Neuronal stem cell (in vitro differentiated cells): Measurements from ENCODE around the gene HYAL1. TPM values are rescaled to one million over a fixed set of nuclear protein-coding genes. Genes with fewer than 3 reads are reported as not detected.

Source experiments
- DNase-seq: peaks from one replicate; pipeline ENCODE4 v3.0.0-alpha.2; 2013; ENCODE audit warnings: low spot score
- H2AFZ ChIP-seq: one replicate; pipeline ENCODE4 v1.6.1; 2013; ENCODE audit warnings: mild to moderate bottlenecking, low read length, inconsistent platforms
- H2AK5ac ChIP-seq: 2 replicates; pipeline ENCODE4 v1.6.1; 2013; ENCODE audit warnings: low read depth, mild to moderate bottlenecking, inconsistent platforms, low read length, moderate library complexity, mixed read lengths
- H2BK120ac ChIP-seq: 2 replicates; pipeline ENCODE4 v1.6.1; 2013; ENCODE audit warnings: low read depth, mild to moderate bottlenecking, inconsistent platforms, low read length, moderate library complexity, mixed read lengths
- H2BK12ac ChIP-seq: one replicate; pipeline ENCODE4 v1.6.1; 2013; ENCODE audit warnings: low read length, inconsistent platforms
- H2BK15ac ChIP-seq: 2 replicates; pipeline ENCODE4 v1.6.1; 2013; ENCODE audit warnings: mild to moderate bottlenecking, low read length, inconsistent platforms, mixed read lengths
- H2BK5ac ChIP-seq: one replicate; pipeline ENCODE4 v1.6.1; 2013; ENCODE audit warnings: inconsistent platforms, mild to moderate bottlenecking, low read length, moderate library complexity
- H3K14ac ChIP-seq: one replicate; pipeline ENCODE4 v1.6.1; 2013; ENCODE audit warnings: low read length, inconsistent platforms
- H3K18ac ChIP-seq: 2 replicates; pipeline ENCODE4 v1.6.1; 2013; ENCODE audit warnings: low read length, inconsistent platforms
- H3K23ac ChIP-seq: 2 replicates; pipeline ENCODE4 v1.6.1; 2013; ENCODE audit warnings: low read depth, mild to moderate bottlenecking, mixed read lengths, low read length, inconsistent platforms; ENCODE audit not compliant: poor library complexity
- H3K27ac ChIP-seq: replicated peaks from 3 replicates; pipeline ENCODE4 v1.5.1; 2013; ENCODE audit warnings: low read length, inconsistent platforms
- H3K27me3 ChIP-seq, 3 experiments: 2 replicates each; pipeline ENCODE4 v1.6.1; 2013; ENCODE audit warnings: low read length in 3 of 3, mild to moderate bottlenecking in 2 of 3, inconsistent platforms in 1 of 3, low read depth in 1 of 3, mixed read lengths in 1 of 3, moderate library complexity in 1 of 3; ENCODE audit not compliant: control insufficient read depth in 3 of 3, insufficient read depth in 3 of 3
- H3K36me3 ChIP-seq, 2 donors: replicated peaks in 1 of 2; 2 replicates each; pipeline ENCODE4 v1.6.1; 2013; ENCODE audit warnings: low read length in 2 of 2; ENCODE audit not compliant: control insufficient read depth in 2 of 2, insufficient read depth in 2 of 2
- H3K4ac ChIP-seq: 2 replicates; pipeline ENCODE4 v1.6.1; 2013; ENCODE audit warnings: inconsistent platforms, mild to moderate bottlenecking, low read length, moderate library complexity
- H3K4me1 ChIP-seq, 2 donors: 1 replicate in 1 of 2; 2 replicates in 1 of 2; pipeline ENCODE4 v1.6.1; 2013; ENCODE audit warnings: low read length in 2 of 2, low read depth in 1 of 2; ENCODE audit not compliant: control insufficient read depth in 2 of 2, insufficient read depth in 1 of 2
- H3K4me2 ChIP-seq: one replicate; pipeline ENCODE4 v1.6.1; 2013; ENCODE audit warnings: mild to moderate bottlenecking, low read length, inconsistent platforms; ENCODE audit not compliant: insufficient read depth, poor library complexity, severe bottlenecking
- H3K4me3 ChIP-seq, 2 donors: 2 replicates each; pipeline ENCODE4 v1.5.1; 2013; ENCODE audit warnings: low read length in 2 of 2, mild to moderate bottlenecking in 2 of 2, inconsistent platforms in 1 of 2, moderate library complexity in 1 of 2
- H3K79me1 ChIP-seq: one replicate; pipeline ENCODE4 v1.6.1; 2013; ENCODE audit warnings: low read depth, mild to moderate bottlenecking, inconsistent platforms, low read length, moderate library complexity
- H3K9ac ChIP-seq: one replicate; pipeline ENCODE4 v1.6.1; 2013; ENCODE audit warnings: mild to moderate bottlenecking, low read depth, low read length, inconsistent platforms; ENCODE audit not compliant: poor library complexity
- H3K9me3 ChIP-seq, 2 donors: replicated peaks in 1 of 2; 2 replicates each; pipeline versions ENCODE3 to v1.6.1; 2013; ENCODE audit warnings: low read length in 2 of 2, mild to moderate bottlenecking in 2 of 2, inconsistent platforms in 1 of 2, low read depth in 1 of 2, mixed read lengths in 1 of 2, moderate library complexity in 1 of 2; ENCODE audit not compliant: control insufficient read depth in 2 of 2, insufficient read depth in 1 of 2
- H4K8ac ChIP-seq: one replicate; pipeline ENCODE4 v1.6.1; 2013; ENCODE audit warnings: low read depth, mild to moderate bottlenecking, inconsistent platforms, low read length, moderate library complexity
- H4K91ac ChIP-seq: one replicate; pipeline ENCODE4 v1.6.1; 2013; ENCODE audit warnings: low read length, low read depth, mild to moderate bottlenecking, inconsistent platforms; ENCODE audit not compliant: poor library complexity
- WGBS, 2 donors: extraction: QIAGEN DNeasy Blood & Tissue Kit; methylation state at CpG; one replicate each; pipeline ENCODE4 v1.1.7; 2013; ENCODE audit warnings: missing lambda C conversion rate in 2 of 2, mixed read lengths in 1 of 2; ENCODE audit not compliant: insufficient read length in 2 of 2, insufficient replicate concordance in 1 of 2; ENCODE audit errors: extremely low coverage in 2 of 2; 5-methylcytosine and 5-hydroxymethylcytosine counted together
- polyA plus RNA-seq, 2 experiments: library from polyadenylated mRNA; stranded (reverse); fragments of 200-250 nt; gene quantifications; one replicate each; pipeline ENCODE4 v1.2.3, GENCODE V29; 2013

Gene HYAL1
- 1.6 TPM for polyA plus RNA-seq (2013, experiment 1 of 2)
- polyA plus RNA-seq (2013, experiment 2 of 2) = 1.6 TPM

DNA sequence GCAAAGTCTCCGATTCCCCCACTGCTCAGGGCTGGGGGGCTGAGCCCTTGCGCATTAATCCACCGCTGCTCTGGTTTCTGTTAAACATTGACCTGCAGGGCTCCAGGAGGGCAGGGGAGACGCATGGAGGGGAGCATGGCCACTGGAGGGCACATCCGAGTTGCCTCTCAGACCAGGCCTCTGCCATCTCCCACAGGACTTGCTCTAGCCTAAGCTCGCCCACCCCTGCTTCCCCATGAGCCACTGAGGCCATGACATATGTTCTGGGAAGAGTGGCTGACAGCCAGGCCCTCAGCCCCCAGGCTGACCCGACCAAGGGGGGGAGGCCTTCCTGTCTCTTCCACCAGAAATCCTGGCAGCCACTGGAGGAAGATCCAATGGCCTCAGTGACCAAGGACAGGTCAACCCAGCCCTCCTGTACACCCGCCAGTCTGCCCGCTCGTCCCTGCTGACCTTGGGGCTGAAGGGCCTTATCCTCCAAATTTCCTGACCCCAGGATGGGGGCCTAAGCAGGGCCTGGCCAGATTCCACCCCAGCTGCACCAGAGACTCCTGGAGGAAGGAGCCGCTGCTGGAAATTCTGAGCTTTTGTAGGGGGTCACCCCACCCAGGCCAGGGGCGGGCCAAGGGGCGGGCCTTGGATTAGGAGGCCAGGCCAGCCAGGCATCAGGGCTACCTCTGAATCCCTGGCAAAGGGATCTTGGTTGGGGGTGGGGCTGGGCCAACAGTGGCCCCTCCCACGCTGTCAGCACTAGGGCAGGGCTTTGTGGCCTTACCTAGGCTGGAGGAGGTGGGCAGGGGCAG, at the start of gene HYAL1:
Gene HYAL1 (minus strand): TSS at position 562 of the 803 bp plus-strand sequence. CDS start 618 bp downstream, outside the sequence.
- peak within 1 kb of the TSS; percentile 69 for H2BK15ac ChIP-seq
- H3K9ac ChIP-seq = peak within 1 kb of the TSS; percentile 78
- H3K4me1 ChIP-seq = peaks cover 12 to 14% of the 10 kb centered on the region in 2 donors
- no peak for DNase-seq
- peak within 1 kb of the TSS; percentile 60 for H3K23ac ChIP-seq
- no peak within 1 kb of the TSS for H3K4me3 ChIP-seq
- peak within 1 kb of the TSS; percentile 14 for H2BK12ac ChIP-seq
- H3K4ac ChIP-seq = peak within 1 kb of the TSS; percentile 72
- no peaks in the 10 kb centered on the region for H3K79me1 ChIP-seq
- no peaks in the 10 kb centered on the region for H3K36me3 ChIP-seq
- H3K27ac ChIP-seq = peak within 1 kb of the TSS; percentile 50
- no peaks in the 10 kb centered on the region for H3K9me3 ChIP-seq
- H3K4me2 ChIP-seq = no peak within 1 kb of the TSS
- peak within 1 kb of the TSS; percentile 45 for H4K8ac ChIP-seq
- no peak within 1 kb of the TSS for H2AFZ ChIP-seq
- H2BK5ac ChIP-seq = peak within 1 kb of the TSS; percentile 88
- peak within 1 kb of the TSS; percentile 96 for H2AK5ac ChIP-seq
- H3K27me3 ChIP-seq = no peaks in the 10 kb centered on the region
- peak within 1 kb of the TSS; percentile 84 for H3K14ac ChIP-seq
- peak within 1 kb of the TSS; percentile 79 for H3K18ac ChIP-seq
- no peak within 1 kb of the TSS for H2BK120ac ChIP-seq
- WGBS, 2 donors = no CpG with 5 or more reads among the region's 14 CpGs
- H4K91ac ChIP-seq = no peak within 1 kb of the TSS

- Histone ChIP-seq H2BK5ac (no peak overlapping the region), H3K36me3 (peaks cover 42 to 64% of the 10 kb centered on the region in 2 donors), H3K9ac (no peak overlapping the region), H3K4me2 (no peak overlapping the region), H3K14ac (no peak overlapping the region), H2AK5ac (no peak overlapping the region), H3K4me1 (peaks cover 25 to 28% of the 10 kb centered on the region in 2 donors), H2BK12ac (no peak overlapping the region), H4K91ac (no peak overlapping the region), H3K4ac (no peak overlapping the region), H4K8ac (no peak overlapping the region), H3K4me3 (no peak overlapping the region), H3K79me1 (peaks cover 8% of the 10 kb centered on the region), H2AFZ (no peak overlapping the region), H2BK15ac (no peak overlapping the region), H3K27ac (no peak overlapping the region), H3K9me3 (no peaks in the 10 kb centered on the region), H3K23ac (no peak overlapping the region), H2BK120ac (no peak overlapping the region), H3K18ac (no peak overlapping the region), H3K27me3 (no peaks in the 10 kb centered on the region)
- no peak for DNase-seq
- no CpG with 5 or more reads among the region's 2 CpGs for WGBS, 2 donors
Observed at GRCh38 chr3:50352781-50353180, 49.4 kb upstream of the HYAL1 start.

GRCh38 chr3:50351323-50351697, 47.9 kb upstream of the HYAL1 start:
- no peak overlapping the region for H2BK15ac ChIP-seq
- no peak for DNase-seq
- H3K14ac ChIP-seq = no peak overlapping the region
- H2AK5ac ChIP-seq = peak overlapping the region; percentile 76
- peaks cover 4% of the 10 kb centered on the region for H3K79me1 ChIP-seq
- no peaks in the 10 kb centered on the region for H3K9me3 ChIP-seq
- peaks cover 11 to 13% of the 10 kb centered on the region in 2 donors for H3K4me1 ChIP-seq
- H2BK5ac ChIP-seq = peak overlapping the region; percentile 97
- peak overlapping the region; percentile 32 for H3K9ac ChIP-seq
- H2AFZ ChIP-seq = peak overlapping the region; percentile 97
- H3K4me2 ChIP-seq = peak overlapping the region; percentile 94
- no peaks in the 10 kb centered on the region for H3K27me3 ChIP-seq
- H2BK12ac ChIP-seq = no peak overlapping the region
- H3K18ac ChIP-seq = peak overlapping the region; percentile 38
- no peak overlapping the region for H2BK120ac ChIP-seq
- H4K91ac ChIP-seq = no peak overlapping the region
- H3K36me3 ChIP-seq = peaks cover 40 to 54% of the 10 kb centered on the region in 2 donors
- peak overlapping the region; percentile 90 for H3K23ac ChIP-seq
- no peak overlapping the region for H3K4ac ChIP-seq
- no peak overlapping the region for H3K27ac ChIP-seq
- WGBS, 2 donors = no CpG with 5 or more reads among the region's 11 CpGs
- peak overlapping the region; percentile 84 to 92 for H3K4me3 ChIP-seq
- no peak overlapping the region for H4K8ac ChIP-seq
